ENCODE data around the gene SOCS3.

The SOCS3 gene

GRCh38 chr17:78318843-78319242 is 41.0 kb downstream of the SOCS3 start:
- no peak for TF ChIP-seq FOXP2 (optimal IDR thresholded peaks at IDR 0.05; ENCODE audit: borderline replicate concordance, extremely low read depth, extremely low read length, insufficient read depth)

GRCh38 chr17:78318407-78318806 is 41.5 kb downstream of the SOCS3 start:
- TF ChIP-seq SIN3A (IDR thresholded peaks at IDR 0.05; ENCODE audit: borderline replicate concordance, insufficient read depth, low read length) (no peak), POLR2AphosphoS5 (IDR thresholded peaks at IDR 0.05; ENCODE audit: low read depth, low read length) (no peak), FOXP2 (optimal IDR thresholded peaks at IDR 0.05; ENCODE audit: borderline replicate concordance, extremely low read depth, extremely low read length, insufficient read depth) (no peak), REST (IDR thresholded peaks at IDR 0.05; ENCODE audit: insufficient read depth in 1 of 2, low read depth in 2 of 2, low read length in 2 of 2) (no peak), TAF1 (IDR thresholded peaks at IDR 0.05; ENCODE audit: borderline replicate concordance, insufficient read depth, low read length) (no peak)

- TF ChIP-seq TAF1 (IDR thresholded peaks at IDR 0.05; ENCODE audit: borderline replicate concordance, insufficient read depth, low read length), result no peak
- TF ChIP-seq SIN3A (IDR thresholded peaks at IDR 0.05; ENCODE audit: borderline replicate concordance, insufficient read depth, low read length), result no peak
- no peak for TF ChIP-seq FOXP2 (optimal IDR thresholded peaks at IDR 0.05; ENCODE audit: borderline replicate concordance, extremely low read depth, extremely low read length, insufficient read depth)
- no peak for TF ChIP-seq REST (IDR thresholded peaks at IDR 0.05; ENCODE audit: insufficient read depth in 1 of 2, low read depth in 2 of 2, low read length in 2 of 2)
- no peak for TF ChIP-seq POLR2AphosphoS5 (IDR thresholded peaks at IDR 0.05; ENCODE audit: low read depth, low read length)
These were observed 42.0 kb downstream of the SOCS3 start for GRCh38 chr17:78317794-78318400.

- no peak for TF ChIP-seq TAF1 (IDR thresholded peaks at IDR 0.05; ENCODE audit: borderline replicate concordance, insufficient read depth, low read length)
- no peak for TF ChIP-seq SIN3A (IDR thresholded peaks at IDR 0.05; ENCODE audit: borderline replicate concordance, insufficient read depth, low read length)
- no peak for TF ChIP-seq POLR2AphosphoS5 (IDR thresholded peaks at IDR 0.05; ENCODE audit: low read depth, low read length)
- no peak for TF ChIP-seq REST (IDR thresholded peaks at IDR 0.05; ENCODE audit: insufficient read depth in 1 of 2, low read depth in 2 of 2, low read length in 2 of 2)
- TF ChIP-seq FOXP2 (optimal IDR thresholded peaks at IDR 0.05; ENCODE audit: borderline replicate concordance, extremely low read depth, extremely low read length, insufficient read depth), result no peak
These were observed 42.7 kb downstream of the SOCS3 start for GRCh38 chr17:78316867-78317789.

GRCh38 chr17:78316115-78316866 is 43.6 kb downstream of the SOCS3 start:
- no peak for TF ChIP-seq REST (IDR thresholded peaks at IDR 0.05; ENCODE audit: insufficient read depth in 1 of 2, low read depth in 2 of 2, low read length in 2 of 2)
- TF ChIP-seq SIN3A (IDR thresholded peaks at IDR 0.05; ENCODE audit: borderline replicate concordance, insufficient read depth, low read length), result no peak
- no peak for TF ChIP-seq FOXP2 (optimal IDR thresholded peaks at IDR 0.05; ENCODE audit: borderline replicate concordance, extremely low read depth, extremely low read length, insufficient read depth)
- TF ChIP-seq POLR2AphosphoS5 (IDR thresholded peaks at IDR 0.05; ENCODE audit: low read depth, low read length), result no peak
- TF ChIP-seq TAF1 (IDR thresholded peaks at IDR 0.05; ENCODE audit: borderline replicate concordance, insufficient read depth, low read length), result no peak

All from PFSK-1 (cell line).